Measurements from ENCODE around the gene PRX. TPM values are rescaled to one million over a fixed set of nuclear protein-coding genes. Genes with fewer than 3 reads are reported as not detected.
"Not testable (repeated sequence)": the region's sequence is repeated elsewhere in the genome, so short reads cannot be mapped to it uniquely, and the experiment has no call there.

The PRX gene, protein sequence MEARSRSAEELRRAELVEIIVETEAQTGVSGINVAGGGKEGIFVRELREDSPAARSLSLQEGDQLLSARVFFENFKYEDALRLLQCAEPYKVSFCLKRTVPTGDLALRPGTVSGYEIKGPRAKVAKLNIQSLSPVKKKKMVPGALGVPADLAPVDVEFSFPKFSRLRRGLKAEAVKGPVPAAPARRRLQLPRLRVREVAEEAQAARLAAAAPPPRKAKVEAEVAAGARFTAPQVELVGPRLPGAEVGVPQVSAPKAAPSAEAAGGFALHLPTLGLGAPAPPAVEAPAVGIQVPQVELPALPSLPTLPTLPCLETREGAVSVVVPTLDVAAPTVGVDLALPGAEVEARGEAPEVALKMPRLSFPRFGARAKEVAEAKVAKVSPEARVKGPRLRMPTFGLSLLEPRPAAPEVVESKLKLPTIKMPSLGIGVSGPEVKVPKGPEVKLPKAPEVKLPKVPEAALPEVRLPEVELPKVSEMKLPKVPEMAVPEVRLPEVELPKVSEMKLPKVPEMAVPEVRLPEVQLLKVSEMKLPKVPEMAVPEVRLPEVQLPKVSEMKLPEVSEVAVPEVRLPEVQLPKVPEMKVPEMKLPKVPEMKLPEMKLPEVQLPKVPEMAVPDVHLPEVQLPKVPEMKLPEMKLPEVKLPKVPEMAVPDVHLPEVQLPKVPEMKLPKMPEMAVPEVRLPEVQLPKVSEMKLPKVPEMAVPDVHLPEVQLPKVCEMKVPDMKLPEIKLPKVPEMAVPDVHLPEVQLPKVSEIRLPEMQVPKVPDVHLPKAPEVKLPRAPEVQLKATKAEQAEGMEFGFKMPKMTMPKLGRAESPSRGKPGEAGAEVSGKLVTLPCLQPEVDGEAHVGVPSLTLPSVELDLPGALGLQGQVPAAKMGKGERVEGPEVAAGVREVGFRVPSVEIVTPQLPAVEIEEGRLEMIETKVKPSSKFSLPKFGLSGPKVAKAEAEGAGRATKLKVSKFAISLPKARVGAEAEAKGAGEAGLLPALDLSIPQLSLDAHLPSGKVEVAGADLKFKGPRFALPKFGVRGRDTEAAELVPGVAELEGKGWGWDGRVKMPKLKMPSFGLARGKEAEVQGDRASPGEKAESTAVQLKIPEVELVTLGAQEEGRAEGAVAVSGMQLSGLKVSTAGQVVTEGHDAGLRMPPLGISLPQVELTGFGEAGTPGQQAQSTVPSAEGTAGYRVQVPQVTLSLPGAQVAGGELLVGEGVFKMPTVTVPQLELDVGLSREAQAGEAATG (N-terminal part only)
- 10 to 100 TPM; 10.4 to 15.5 (median 13.0) TPM for polyA plus RNA-seq (ENCODE audit: insufficient read length in 4 of 4)

DNA sequence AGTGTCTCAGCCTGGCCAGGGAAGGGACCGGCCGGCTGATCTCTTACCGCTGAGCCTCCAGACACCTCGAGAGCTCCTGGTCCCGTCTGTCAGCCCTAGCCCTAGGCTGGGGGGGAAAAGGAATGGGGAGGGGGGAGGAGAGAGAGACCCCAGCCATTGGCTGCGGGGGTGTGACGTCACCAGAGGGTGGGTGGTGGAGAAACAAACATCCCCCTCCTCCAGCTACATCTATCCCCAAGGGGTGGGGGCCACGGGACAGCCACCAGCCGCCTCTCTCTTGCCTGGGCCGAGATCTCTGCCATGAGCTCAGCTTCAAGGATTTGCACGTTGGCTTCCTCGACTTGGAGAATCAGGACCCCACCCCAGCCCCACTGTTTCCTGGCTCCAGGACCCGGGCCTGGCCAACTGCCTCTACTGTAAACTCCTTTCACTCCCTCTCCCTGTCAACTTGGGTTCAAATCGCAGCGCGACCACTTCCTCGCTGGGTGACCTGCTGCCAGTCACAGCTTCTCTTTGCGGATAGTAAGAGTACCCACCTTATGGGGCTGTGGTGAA lies at the start of gene PRX:
Gene PRX (minus strand): TSS at position 88 of the 555 bp plus-strand sequence. CDS start 5,446 bp downstream, outside the sequence.
- DNase-seq (ENCODE audit: low read depth in 4 of 4, low spot score in 2 of 4), result no peak

GRCh38 chr19:40461669-40462221 lies 48.6 kb upstream of the PRX start:
- DNase-seq (ENCODE audit: low read depth in 4 of 4, low spot score in 2 of 4), result no peak

DNA sequence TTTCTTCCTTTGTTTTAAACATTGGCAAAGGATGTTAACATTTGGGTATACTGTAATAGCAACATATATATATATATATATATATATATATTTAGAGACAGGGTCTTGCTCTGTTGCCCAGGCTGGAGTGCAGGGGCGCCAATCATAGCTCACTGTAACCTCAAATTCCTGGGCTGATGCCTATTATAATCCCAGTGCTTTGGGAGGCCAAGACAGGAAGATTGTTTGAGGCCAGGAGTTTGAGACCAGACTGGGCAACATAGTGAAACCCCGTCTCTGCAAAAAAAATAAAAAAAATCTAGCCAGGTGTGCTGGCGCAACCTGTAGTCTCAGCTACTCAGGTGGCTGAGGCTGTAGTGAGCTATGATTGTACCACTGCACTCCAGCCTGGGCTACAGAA lies 47.0 kb upstream of the PRX start:
- DNase-seq (ENCODE audit: low read depth in 4 of 4, low spot score in 2 of 4), result no peak

DNA sequence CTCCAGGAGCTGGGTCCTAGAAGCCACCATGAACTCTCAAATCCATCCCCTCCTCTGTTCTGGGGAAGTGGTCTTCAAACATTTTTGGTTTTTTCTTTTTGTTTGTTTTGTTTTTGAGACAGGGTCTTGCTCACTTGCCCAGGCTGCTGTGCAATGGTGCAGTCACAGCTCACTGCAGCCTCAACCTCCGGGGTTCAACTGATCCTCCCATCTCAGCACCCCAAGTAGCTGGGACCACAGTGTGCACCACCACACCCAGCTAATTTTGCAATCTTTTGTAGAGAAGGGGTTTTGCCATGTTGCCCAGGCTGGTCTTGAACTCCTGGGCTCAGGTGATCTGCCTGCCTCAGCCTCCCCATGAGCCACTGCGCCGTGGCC lies 45.4 kb upstream of the PRX start:
- no peak for DNase-seq (ENCODE audit: low read depth in 4 of 4, low spot score in 2 of 4)

GRCh38 chr19:40457953-40458596 lies 44.9 kb upstream of the PRX start:
- DNase-seq (ENCODE audit: low read depth in 4 of 4, low spot score in 2 of 4), result no peak

DNA sequence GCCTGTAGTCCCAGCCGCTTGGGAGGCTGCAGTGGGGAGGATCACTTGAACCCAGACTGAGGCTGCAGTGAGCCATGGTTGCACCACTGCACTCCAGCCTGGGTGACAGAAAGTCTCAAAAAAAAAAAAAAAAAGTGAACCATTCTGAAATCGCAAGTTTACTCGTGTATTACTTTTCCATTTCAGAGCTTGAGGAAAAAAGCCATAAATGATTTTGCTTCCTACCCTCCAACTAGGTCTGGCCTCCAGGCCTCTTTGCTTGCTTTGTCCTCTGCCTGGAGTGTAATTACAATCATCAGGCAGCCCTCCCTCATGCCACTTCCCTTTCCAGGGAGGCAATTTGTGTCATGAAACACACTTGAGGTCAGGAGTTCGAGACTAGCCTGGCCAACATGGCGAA lies 43.9 kb upstream of the PRX start:
- no peak for DNase-seq (ENCODE audit: low read depth in 4 of 4, low spot score in 2 of 4)

- not testable (repeated sequence) for DNase-seq (ENCODE audit: low read depth in 4 of 4, low spot score in 2 of 4)
Measured at GRCh38 chr19:40453943-40454342, 40.8 kb upstream of the PRX start.

GRCh38 chr19:40453151-40453735 lies 40.1 kb upstream of the PRX start:
- DNase-seq (ENCODE audit: low read depth in 4 of 4, low spot score in 2 of 4), result no peak

DNA sequence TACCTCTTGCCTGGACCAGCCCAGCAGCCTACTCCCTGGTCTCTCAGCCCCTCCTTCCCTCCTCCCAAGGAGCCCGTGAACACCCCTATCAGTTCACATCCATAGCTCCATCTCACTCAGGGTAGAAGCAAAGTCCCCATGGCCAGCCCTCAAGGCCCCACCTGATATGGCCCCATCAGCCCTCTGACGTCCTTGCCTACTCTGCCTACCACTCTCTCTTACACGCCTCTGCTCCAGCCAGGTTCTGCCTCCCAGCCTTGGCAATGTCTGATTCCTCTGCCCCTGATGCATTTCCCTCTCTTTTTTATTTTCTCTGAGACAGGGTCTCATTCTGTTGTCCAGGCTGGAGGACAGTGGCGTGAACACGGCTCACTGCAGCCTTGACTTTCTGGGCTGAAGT lies 38.8 kb upstream of the PRX start:
- no peak for DNase-seq (ENCODE audit: low read depth in 4 of 4, low spot score in 2 of 4)

GRCh38 chr19:40450664-40451063 lies 37.5 kb upstream of the PRX start:
- no peak for DNase-seq (ENCODE audit: low read depth in 4 of 4, low spot score in 2 of 4)

DNA sequence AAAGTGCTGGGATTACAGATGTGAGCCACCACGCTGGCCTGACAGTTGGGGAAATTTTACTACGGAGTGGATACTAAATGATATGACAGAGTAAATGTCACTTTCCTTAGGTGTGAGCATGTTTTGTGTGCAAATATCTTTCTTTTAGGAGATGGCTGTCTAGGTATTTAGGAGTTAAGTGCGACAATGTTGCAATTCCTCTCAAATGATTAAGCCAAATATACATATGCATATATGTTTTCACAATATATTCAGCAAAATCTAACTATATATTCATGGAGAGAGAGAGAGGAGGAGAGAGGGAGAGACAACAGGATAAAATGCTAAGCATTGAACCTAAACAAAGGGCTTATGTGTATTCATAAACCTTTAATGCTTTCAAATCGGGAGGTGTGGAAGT lies 36.3 kb upstream of the PRX start:
- no peak for DNase-seq (ENCODE audit: low read depth in 4 of 4, low spot score in 2 of 4)

DNA sequence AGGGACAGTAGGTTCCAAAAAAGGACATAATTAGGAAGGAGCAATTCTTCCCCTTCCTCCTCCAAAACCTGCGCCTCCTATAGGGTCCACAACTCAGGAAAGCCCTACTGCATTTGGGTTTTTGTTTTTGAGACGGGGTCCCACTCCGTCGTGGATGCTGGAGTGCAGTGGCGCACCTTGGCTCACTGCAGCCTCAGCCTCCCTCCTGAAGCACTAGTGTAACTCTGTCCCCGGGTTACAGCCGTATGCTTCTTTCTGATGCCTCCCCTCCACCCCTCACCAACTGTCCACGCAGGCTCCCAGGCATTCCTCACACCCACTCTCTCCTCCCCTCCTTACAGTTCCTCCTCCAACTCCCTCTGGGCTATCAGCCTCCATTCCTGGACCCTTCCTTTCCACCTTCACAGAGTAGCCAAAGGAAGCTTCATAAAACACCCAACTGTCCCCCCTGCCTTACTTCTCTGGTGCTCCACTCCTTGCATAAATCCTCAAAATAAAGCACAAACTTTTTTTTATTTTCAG lies 33.1 kb upstream of the PRX start:
- DNase-seq (ENCODE audit: low read depth in 4 of 4, low spot score in 2 of 4), result no peak

- peak in 2 of 4 donors; percentile 41 to 59 for DNase-seq (ENCODE audit: low read depth in 4 of 4, low spot score in 2 of 4)
Measured at GRCh38 chr19:40445780-40446262, 32.6 kb upstream of the PRX start.

DNA sequence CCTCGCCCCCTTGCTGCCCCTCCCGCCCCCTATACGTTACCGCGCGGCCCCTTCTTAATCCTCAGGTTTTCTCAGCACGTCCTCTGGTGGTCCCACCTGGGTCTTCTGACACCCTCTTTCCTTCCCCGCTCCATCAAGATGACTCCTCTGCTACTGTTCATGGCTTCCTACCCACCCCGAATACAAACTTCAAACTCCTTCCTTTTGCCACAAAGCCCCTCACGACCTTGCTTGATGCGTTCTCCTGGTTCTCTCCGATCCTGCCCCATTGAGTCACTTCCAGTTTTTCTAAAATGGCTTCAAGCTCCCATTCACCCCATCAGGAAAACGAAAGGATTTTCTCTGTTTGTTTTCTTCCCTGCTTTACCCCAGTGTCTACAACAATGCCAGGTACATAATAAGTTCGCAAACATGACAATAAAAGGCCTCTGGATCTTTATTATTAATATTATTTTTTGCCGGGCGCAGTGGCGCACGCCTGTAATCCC lies 31.7 kb upstream of the PRX start:
- no peak for DNase-seq (ENCODE audit: low read depth in 4 of 4, low spot score in 2 of 4)

DNA sequence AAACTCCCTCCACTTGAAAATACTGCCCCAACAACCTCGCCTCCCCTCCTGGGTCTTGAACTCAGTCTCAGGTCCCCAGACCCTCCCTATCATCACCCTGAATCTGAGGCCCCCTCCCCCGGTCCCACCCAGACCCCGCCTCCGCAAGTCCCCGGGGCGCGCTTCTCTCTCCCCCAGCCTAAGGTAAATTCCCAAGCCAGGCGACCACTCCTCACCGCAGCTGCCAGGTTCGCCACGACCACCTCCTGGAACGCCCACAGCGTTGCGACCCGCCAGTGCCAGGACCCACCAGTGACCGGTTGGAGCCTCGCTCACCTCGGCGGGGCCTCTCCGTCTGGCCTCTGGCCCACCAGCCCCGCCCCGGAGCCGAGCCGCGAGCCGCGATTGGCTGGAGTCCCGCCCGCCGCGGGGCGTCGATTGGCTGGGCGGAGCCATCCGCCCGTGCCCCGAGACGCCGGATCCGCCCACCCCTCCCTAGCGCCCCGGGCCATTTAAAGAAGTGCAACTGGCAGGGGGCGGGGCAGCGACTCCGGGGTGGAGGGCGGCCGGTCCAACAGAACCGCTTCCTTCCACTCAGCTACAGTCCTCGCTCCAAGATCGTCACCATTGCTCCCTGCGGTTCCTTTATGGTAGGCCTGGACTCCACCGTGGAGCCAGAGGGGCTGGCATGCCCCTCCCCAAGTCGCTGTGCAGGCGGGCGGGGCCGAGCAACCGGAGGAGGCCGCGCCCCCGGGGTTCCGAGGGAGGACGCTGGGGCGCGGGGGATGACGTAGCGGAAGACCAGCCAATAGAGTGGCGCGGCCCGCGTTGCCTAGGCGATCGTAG lies 31.0 kb upstream of the PRX start, which contains the start of gene SERTAD3:
Gene SERTAD3 (minus strand): TSS at position 336 of the 825 bp plus-strand sequence. CDS start 2,255 bp downstream, outside the sequence.
- DNase-seq (ENCODE audit: low read depth in 4 of 4, low spot score in 2 of 4), result peak; percentile 93 to 97 (median 96)

- peak; percentile 96 to 100 (median 99) for DNase-seq (ENCODE audit: low read depth in 4 of 4, low spot score in 2 of 4)
Measured at GRCh38 chr19:40443131-40443999, 30.2 kb upstream of the PRX start.

All from left renal cortex interstitium (tissue), 4 donors.